Measurements from ENCODE around the gene THBS2.
"Not testable (repeated sequence)": the region's sequence is repeated elsewhere in the genome, so short reads cannot be mapped to it uniquely, and the experiment has no call there.

Gene THBS2

DNA sequence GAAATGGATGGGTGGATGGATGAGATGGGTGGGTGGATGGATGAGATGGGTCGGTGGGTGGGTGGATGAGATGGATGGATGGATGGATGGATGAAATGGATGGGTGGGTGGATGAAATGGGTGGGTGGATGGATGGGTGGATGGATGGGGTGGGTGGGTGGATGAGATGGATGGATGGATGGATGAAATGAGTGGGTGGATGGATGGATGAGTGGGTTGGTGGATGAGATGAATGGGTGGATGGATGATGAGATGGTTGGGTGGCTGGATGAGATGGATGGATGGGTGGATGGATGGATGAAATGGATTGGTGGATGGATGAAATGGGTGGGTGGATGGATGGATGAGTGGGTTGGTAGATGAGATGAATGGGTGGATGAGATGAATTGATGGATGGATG is 35.7 kb downstream of the THBS2 start:
- Histone ChIP-seq H3K79me2 (ENCODE audit: insufficient read depth, low read length) (no peaks in the 10 kb centered on the region), H4K20me1 (ENCODE audit: insufficient read depth, low read length) (no peaks in the 10 kb centered on the region), H3K4me3 (ENCODE audit: low read depth, low read length, poor library complexity, severe bottlenecking) (no peak overlapping the region), H3K36me3 (ENCODE audit: insufficient read depth, low read length) (peaks cover 7% of the 10 kb centered on the region; the same call in 1 of the 2 replicates), H3F3A (ENCODE audit: insufficient read depth, low read length) (no peaks in the 10 kb centered on the region), H3K9me2 (ENCODE audit: low read depth, low read length) (no peaks in the 10 kb centered on the region), H3K9ac (ENCODE audit: low read length) (no peak overlapping the region), H3K4me1 (ENCODE audit: insufficient read depth, low read length, severe bottlenecking) (peaks cover 9% of the 10 kb centered on the region), H2AFZ (ENCODE audit: low read length) (no peak overlapping the region), H3K27ac (ENCODE audit: low read depth, low read length, poor library complexity, severe bottlenecking) (no peak overlapping the region), H3K4me2 (ENCODE audit: low read length) (no peak overlapping the region), H3K27me3 (ENCODE audit: insufficient read depth, low read length) (no peaks in the 10 kb centered on the region), H3K9me3 (ENCODE audit: low read length) (no peaks in the 10 kb centered on the region)
- TF ChIP-seq EZH2 (IDR thresholded peaks at IDR 0.05; ENCODE audit: borderline replicate concordance, low read length): no peak
- TF ChIP-seq, protein P1, sequence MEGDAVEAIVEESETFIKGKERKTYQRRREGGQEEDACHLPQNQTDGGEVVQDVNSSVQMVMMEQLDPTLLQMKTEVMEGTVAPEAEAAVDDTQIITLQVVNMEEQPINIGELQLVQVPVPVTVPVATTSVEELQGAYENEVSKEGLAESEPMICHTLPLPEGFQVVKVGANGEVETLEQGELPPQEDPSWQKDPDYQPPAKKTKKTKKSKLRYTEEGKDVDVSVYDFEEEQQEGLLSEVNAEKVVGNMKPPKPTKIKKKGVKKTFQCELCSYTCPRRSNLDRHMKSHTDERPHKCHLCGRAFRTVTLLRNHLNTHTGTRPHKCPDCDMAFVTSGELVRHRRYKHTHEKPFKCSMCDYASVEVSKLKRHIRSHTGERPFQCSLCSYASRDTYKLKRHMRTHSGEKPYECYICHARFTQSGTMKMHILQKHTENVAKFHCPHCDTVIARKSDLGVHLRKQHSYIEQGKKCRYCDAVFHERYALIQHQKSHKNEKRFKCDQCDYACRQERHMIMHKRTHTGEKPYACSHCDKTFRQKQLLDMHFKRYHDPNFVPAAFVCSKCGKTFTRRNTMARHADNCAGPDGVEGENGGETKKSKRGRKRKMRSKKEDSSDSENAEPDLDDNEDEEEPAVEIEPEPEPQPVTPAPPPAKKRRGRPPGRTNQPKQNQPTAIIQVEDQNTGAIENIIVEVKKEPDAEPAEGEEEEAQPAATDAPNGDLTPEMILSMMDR (IDR thresholded peaks at IDR 0.05; ENCODE audit: low read length): no peak

- TF ChIP-seq EZH2 (IDR thresholded peaks at IDR 0.05; ENCODE audit: borderline replicate concordance, low read length): no peak
- TF ChIP-seq, protein P1 (IDR thresholded peaks at IDR 0.05; ENCODE audit: low read length): no peak
- Histone ChIP-seq H3K4me1 (ENCODE audit: insufficient read depth, low read length, severe bottlenecking) (peaks cover 15% of the 10 kb centered on the region), H3K9me2 (ENCODE audit: low read depth, low read length) (no peaks in the 10 kb centered on the region), H3K27ac (ENCODE audit: low read depth, low read length, poor library complexity, severe bottlenecking) (no peak overlapping the region), H4K20me1 (ENCODE audit: insufficient read depth, low read length) (no peaks in the 10 kb centered on the region), H3K4me2 (ENCODE audit: low read length) (no peak overlapping the region), H3K9me3 (ENCODE audit: low read length) (0 out of 2 replicates have a peak, but pooled peaks cover 2% of the 10 kb centered on the region), H3K79me2 (ENCODE audit: insufficient read depth, low read length) (no peaks in the 10 kb centered on the region), H3K9ac (ENCODE audit: low read length) (no peak overlapping the region), H3F3A (ENCODE audit: insufficient read depth, low read length) (no peaks in the 10 kb centered on the region), H3K4me3 (ENCODE audit: low read depth, low read length, poor library complexity, severe bottlenecking) (no peak overlapping the region), H2AFZ (ENCODE audit: low read length) (no peak overlapping the region), H3K27me3 (ENCODE audit: insufficient read depth, low read length) (no peaks in the 10 kb centered on the region), H3K36me3 (ENCODE audit: insufficient read depth, low read length) (peaks cover 7% of the 10 kb centered on the region; the same call in 1 of the 2 replicates)
Measured at GRCh38 chr6:169216830-169217229, 36.8 kb downstream of the THBS2 start.

GRCh38 chr6:169215201-169215681 is 38.4 kb downstream of the THBS2 start:
- Histone ChIP-seq H3K27ac (ENCODE audit: low read depth, low read length, poor library complexity, severe bottlenecking) (no peak overlapping the region), H3K9me2 (ENCODE audit: low read depth, low read length) (no peaks in the 10 kb centered on the region), H3K36me3 (ENCODE audit: insufficient read depth, low read length) (peaks cover 7% of the 10 kb centered on the region; the same call in 1 of the 2 replicates), H3K4me3 (ENCODE audit: low read depth, low read length, poor library complexity, severe bottlenecking) (no peak overlapping the region), H4K20me1 (ENCODE audit: insufficient read depth, low read length) (no peaks in the 10 kb centered on the region), H3F3A (ENCODE audit: insufficient read depth, low read length) (no peaks in the 10 kb centered on the region), H2AFZ (ENCODE audit: low read length) (no peak overlapping the region), H3K4me2 (ENCODE audit: low read length) (no peak overlapping the region), H3K79me2 (ENCODE audit: insufficient read depth, low read length) (no peaks in the 10 kb centered on the region), H3K4me1 (ENCODE audit: insufficient read depth, low read length, severe bottlenecking) (peaks cover 15% of the 10 kb centered on the region), H3K9ac (ENCODE audit: low read length) (no peak overlapping the region), H3K9me3 (ENCODE audit: low read length) (0 out of 2 replicates have a peak, but pooled peaks cover 3% of the 10 kb centered on the region), H3K27me3 (ENCODE audit: insufficient read depth, low read length) (no peaks in the 10 kb centered on the region)
- TF ChIP-seq EZH2 (IDR thresholded peaks at IDR 0.05; ENCODE audit: borderline replicate concordance, low read length): no peak
- TF ChIP-seq, protein P1 (IDR thresholded peaks at IDR 0.05; ENCODE audit: low read length): no peak

DNA sequence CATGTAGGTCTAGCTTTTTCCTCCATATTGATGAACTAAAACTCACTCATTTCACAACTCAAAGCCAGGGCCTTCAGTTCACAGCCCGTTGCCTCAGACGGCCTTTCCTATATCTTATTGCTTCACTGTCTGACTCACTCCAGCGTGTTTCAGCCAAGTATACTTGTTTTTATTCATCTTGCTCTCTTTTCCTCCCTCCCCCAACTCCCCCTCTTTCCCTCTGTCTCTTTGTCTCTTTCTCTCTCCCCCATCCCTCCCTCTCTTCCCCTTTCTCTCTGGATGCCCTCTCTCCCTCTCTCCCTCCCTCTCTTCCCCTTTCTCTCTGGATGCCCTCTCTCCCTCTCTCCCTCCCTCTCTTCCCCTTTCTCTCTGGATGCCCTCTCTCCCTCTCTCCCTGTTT is 38.9 kb downstream of the THBS2 start:
- H3K9me2 ChIP-seq (ENCODE audit: low read depth, low read length); H3K36me3 ChIP-seq (ENCODE audit: insufficient read depth, low read length); H3K9ac ChIP-seq (ENCODE audit: low read length); H3K4me2 ChIP-seq (ENCODE audit: low read length); H3F3A ChIP-seq (ENCODE audit: insufficient read depth, low read length); H3K79me2 ChIP-seq (ENCODE audit: insufficient read depth, low read length); H3K27me3 ChIP-seq (ENCODE audit: insufficient read depth, low read length); H3K27ac ChIP-seq (ENCODE audit: low read depth, low read length, poor library complexity, severe bottlenecking); H3K9me3 ChIP-seq (ENCODE audit: low read length); H3K4me3 ChIP-seq (ENCODE audit: low read depth, low read length, poor library complexity, severe bottlenecking); H4K20me1 ChIP-seq (ENCODE audit: insufficient read depth, low read length); H2AFZ ChIP-seq (ENCODE audit: low read length): not testable (repeated sequence)
- H3K4me1 ChIP-seq (ENCODE audit: insufficient read depth, low read length, severe bottlenecking): peaks cover 15% of the 10 kb centered on the region

Data from OCI-LY1 (cell line).